ENCODE data around the gene LMX1B.

GRCh38 chr9:126623314-126623666 is 9.6 kb downstream of the LMX1B start:
- no peak for TF ChIP-seq TAF1 (IDR thresholded peaks at IDR 0.05; ENCODE audit: borderline replicate concordance, insufficient read depth, low read length)
- no peak for TF ChIP-seq POLR2AphosphoS5 (IDR thresholded peaks at IDR 0.05; ENCODE audit: low read depth, low read length)
- TF ChIP-seq SIN3A (IDR thresholded peaks at IDR 0.05; ENCODE audit: borderline replicate concordance, insufficient read depth, low read length): no peak
- no peak for TF ChIP-seq REST (IDR thresholded peaks at IDR 0.05; ENCODE audit: insufficient read depth in 1 of 2, low read depth in 2 of 2, low read length in 2 of 2)

All from PFSK-1 (cell line).